GM19467 (cell line): ENCODE data around the gene ZNF142.
"Not testable (repeated sequence)": the region's sequence is repeated elsewhere in the genome, so short reads cannot be mapped to it uniquely, and the experiment has no call there.

Experiments
- ATAC-seq: cut with Tn5 transposase; IDR thresholded peaks from one replicate; pipeline ENCODE4 v1.9.1; 2021; ENCODE audit warnings: mild to moderate bottlenecking, moderate library complexity; ENCODE audit not compliant: unreplicated experiment

Gene ZNF142, protein sequence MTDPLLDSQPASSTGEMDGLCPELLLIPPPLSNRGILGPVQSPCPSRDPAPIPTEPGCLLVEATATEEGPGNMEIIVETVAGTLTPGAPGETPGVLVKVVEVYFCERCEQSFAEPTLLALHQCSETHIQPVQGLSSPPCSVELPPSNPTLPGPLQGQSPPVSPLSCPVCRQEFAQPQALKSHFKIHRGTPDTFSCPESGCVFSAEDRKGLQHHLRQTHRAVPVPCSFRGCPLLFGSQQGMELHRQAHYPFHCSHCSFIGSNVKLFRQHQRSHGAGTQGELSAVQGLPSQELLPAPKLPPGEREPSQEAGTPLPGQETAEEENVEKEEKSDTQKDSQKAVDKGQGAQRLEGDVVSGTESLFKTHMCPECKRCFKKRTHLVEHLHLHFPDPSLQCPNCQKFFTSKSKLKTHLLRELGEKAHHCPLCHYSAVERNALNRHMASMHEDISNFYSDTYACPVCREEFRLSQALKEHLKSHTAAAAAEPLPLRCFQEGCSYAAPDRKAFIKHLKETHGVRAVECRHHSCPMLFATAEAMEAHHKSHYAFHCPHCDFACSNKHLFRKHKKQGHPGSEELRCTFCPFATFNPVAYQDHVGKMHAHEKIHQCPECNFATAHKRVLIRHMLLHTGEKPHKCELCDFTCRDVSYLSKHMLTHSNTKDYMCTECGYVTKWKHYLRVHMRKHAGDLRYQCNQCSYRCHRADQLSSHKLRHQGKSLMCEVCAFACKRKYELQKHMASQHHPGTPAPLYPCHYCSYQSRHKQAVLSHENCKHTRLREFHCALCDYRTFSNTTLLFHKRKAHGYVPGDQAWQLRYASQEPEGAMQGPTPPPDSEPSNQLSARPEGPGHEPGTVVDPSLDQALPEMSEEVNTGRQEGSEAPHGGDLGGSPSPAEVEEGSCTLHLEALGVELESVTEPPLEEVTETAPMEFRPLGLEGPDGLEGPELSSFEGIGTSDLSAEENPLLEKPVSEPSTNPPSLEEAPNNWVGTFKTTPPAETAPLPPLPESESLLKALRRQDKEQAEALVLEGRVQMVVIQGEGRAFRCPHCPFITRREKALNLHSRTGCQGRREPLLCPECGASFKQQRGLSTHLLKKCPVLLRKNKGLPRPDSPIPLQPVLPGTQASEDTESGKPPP (N-terminal part only)

DNA sequence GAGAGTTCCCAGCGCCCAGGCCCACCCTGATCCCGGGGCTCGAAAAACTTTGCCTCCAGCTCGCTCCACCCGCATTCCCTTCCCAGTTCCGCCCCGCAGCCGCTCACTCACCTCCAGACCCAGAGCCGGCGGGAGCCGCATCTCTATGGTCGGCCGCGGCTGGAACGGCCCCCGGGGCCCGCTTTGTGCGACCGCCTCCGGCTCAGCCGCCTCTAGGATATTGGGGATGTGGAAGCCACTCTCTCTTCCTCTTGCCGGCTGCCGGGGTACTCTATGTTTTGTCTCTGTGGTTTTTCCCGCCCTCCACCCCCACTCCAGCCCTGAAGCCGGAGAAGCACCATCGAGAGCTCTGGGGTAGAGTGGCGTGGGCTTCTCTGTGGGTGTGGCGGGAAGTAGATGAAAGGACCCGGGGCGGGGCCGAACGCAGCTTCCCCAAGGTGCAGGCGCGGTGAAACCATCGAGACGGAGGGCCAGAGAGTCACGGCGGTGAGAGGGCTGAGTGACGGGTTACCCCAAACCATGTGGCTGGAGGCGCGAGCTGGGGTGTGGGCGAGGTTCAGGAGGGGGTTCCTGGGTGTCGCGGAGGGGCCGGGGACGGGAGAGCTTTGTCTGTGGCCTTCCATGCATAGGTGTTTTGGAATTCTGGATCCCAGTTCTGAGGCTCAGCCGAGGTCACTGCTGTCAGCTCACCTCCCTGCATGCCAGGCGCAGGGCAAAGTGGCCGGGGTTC is at the start of gene ZNF142, which contains the start of gene BCS1L:
ZNF142 (minus strand) TSS at position 366 of the 730 bp plus-strand sequence. CDS start 3,194 bp downstream, outside the sequence.
BCS1L (plus strand) TSS at position 426 of the 730 bp plus-strand sequence. CDS start 1,305 bp downstream, outside the sequence.
- ATAC-seq, result peak; percentile 92

DNA sequence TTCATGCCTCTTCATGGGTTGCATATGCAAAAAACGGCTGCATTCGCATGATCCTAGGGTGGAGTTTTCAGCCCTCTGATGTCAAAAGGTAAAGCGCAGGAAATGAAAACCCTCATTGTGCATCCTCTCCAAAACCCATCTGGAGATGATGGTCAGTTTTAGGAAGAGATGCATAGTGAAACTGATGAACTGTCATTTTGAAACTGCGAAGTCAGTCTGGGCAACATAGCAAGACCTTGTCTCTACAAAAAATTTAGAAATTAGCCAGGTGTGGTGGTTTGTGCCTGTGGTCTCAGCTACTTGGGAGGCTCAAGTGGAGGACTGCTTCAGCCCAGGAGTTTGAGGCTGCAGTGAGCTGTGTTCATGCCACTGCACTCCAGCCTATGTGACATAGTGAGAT is 48.7 kb upstream of the ZNF142 start:
- no peak for ATAC-seq

DNA sequence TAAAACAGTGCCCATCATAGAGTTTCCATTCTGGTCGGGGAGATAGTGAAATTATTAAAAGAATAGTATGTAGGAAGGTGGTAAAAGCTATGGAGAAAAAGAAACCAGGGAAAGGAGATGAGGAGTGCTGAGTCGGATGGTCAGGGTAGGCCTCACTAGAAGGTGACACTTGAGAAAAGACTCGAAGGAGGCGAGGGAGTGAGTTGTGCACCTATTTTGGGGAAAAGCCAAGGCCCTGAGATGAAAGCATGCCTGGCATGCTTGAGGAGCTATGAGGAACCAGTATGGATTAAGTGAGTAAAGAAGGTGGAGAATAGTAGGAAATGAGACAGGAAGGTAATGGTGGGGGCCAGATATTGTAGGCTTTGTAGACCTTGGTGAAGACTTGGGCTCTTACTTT is 43.9 kb upstream of the ZNF142 start:
- no peak for ATAC-seq

DNA sequence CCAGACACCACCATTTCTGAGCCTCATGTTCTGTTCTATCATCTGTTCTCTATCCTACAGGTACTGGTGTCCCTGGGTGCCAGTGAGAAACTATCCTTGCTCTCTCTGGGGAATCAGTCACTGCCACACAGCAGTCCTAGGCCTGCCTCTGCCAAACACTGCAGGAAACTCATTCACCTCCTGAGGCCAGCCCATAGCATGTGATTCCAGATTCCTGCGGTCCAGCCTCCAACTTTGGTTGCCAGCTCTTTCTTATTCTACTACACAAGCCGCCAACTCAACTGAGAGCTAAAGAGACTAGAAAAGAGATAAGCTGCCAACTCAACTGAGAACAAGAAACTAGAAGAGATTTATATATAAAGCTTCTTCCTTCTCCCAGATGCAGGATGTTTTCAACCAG is 42.4 kb upstream of the ZNF142 start:
- no peak for ATAC-seq

DNA sequence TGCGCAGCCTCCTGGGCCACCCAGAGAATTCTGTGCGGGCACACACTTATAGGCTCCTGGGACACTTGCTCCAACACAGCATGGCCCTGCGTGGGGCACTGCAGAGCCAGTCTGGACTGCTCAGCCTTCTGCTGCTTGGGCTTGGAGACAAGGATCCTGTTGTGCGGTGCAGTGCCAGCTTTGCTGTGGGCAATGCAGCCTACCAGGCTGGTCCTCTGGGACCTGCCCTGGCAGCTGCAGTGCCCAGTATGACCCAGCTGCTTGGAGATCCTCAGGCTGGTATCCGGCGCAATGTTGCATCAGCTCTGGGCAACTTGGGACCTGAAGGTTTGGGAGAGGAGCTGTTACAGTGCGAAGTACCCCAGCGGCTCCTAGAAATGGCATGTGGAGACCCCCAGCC is 39.5 kb upstream of the ZNF142 start:
- no peak for ATAC-seq

DNA sequence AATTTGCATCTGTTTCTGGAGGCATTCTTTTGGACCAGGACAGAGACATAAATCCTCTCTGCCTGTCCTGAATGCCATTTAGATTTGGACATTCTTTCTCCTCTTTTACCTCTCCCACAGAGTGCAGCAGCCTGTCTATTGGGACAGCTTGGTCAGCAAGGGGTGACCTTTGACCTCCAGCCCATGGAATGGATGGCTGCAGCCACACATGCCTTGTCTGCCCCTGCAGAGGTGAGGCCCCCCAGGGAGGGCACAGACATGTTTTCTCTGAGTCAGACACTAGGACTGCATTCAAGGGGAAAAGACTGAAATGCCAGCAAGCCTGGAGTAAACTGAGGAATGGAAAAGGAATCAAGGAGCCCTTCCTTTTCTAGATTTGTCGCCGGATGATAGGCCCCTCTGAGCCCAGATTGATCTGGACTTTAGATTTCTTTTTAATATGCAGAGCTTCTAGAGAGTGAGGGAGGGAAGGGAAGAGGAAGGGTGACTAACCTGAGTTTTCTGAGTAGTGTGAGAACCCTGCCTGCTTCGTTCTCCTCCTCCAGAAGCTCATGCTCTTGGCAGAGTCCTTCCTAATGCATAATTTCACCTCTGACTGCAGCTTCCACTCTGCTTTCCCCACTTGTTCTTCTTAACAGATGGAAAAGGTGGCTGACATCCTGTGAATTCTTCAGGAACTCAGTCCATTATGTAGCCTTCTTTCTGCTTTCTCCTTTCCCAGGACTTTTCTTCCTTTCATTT is 35.2 kb upstream of the ZNF142 start:
- ATAC-seq, result no peak

DNA sequence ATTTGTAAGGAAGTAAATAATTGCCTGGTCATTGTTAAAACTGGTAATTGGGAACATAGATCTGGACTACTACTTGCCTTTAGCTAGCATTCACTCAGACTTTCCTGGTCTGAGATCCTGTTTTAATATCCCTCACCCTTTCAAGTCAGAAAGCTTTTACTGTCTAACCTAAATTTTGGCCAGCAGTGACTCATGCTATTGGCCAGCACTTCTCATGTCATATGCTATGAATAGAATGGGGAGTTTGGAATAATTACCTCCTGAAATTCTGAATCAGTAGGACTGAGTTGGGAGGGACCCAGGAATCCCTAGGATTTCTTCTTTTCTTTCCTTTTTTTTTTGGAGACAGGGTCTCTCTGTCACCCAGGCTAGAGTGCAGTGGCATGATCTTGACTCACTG is 31.8 kb upstream of the ZNF142 start:
- no peak for ATAC-seq

DNA sequence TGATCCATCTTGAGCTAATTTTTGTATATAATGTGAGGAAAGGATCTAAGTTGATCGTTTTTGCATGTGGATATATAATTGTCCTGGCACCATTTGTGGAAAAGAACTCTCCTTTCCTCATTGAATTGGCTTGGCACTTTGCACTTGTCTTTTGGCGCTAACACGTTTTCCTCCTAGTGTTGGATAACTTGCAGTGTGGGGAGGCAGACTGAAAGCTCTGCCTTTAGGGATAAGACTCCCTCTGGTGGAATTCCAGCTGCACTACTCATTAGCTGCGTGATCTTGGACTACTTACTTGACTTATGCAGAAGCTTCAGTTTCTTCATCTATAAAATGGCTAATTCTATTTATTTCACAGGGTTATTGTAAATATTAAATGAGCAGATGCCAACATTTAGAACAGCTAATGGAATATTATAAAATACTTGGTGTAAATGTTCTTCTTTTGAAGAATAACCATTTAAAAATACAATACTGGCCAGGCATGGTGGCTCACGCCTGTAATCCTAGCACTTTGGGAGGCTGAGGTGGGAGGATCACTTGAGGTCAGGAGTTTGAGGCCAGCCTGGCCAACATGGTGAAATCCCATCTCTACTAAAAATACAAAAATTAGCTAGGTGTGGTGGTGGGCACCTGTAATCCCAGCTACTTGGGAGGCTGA is 28.1 kb upstream of the ZNF142 start:
- ATAC-seq, result not testable (repeated sequence)

DNA sequence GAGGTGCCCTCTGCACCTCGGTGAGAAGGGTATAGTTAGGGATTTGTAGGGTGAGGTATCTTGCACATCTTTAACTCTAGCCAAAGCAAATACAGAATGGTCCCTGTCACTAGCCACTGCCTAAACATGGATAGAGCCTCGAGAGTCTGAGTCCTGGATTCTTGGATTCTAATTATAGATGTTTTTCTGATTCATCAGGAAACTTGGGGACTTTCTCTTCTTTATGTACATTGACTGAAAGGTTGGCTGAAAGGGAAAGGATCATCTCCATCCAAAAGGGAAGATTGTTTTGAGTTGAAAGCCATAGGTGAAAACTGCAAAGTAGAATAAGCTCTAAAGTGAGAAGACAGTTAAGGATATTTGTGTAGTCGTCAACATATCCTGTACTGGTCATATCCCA is 20.6 kb upstream of the ZNF142 start:
- no peak for ATAC-seq

DNA sequence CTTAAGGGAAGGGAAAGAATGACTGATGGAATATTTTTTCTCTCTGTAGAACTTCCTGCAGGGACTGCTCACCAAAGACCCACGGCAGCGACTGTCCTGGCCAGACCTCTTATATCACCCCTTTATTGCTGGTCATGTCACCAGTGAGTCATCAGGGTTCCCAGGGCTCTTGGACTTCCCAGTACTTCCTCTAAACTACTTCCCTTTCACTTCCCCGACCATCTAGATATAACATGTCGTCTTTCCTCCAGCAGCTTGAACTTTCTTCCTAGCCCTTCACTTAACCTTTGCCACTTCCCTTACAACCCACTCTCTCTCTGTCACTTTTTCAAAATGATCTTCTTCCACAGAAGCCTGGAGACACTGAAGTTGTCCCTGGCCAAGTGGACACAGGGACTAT is 19.7 kb upstream of the ZNF142 start:
- ATAC-seq, result no peak

DNA sequence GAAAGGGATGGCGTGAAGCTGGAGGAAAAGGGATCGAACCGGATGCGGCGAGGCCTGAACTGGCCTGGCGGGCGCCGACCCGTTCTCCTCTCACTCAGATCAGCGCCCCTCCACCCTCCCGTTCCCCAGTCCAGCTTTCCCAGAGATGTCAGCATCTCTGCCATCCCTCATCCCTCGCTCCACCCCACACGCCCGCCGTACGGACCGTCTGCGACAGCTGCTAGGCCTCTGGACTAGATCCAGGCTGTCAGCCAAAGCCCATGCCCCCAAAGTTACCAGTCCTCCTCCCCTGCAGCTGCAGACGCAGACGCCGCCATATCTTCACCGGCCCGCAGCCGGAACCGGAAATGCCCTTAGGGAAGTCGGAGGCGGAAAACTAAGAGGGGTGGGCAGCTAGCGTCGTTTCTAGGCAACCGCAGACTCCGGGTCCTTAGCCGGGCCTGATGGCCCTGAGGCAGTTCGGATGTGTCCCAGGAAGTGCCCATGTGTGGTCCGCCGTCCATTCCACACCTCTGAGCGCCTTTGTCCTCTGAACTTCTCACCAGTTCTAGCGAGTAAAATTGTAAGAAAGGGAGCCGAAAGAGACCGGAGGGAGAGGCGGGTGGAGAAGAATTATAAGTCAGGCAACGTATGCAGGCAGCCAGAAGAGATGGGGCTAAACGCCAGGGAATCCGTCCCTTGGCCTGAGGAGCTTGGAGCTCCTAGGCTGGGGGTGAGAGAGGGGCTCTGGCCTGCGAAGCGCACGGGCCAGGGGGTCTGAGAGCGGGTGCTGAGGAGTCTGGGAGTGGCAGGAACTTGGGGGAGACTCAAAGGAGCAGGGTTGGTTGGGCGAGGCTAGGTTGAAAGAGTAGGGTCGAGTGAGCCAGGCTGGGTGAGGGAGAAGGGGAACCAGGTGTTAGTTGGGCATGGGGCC is 12.5 kb upstream of the ZNF142 start, which contains the start of the genes RNF25 and STK36:
RNF25 (minus strand) TSS at position 349 of the 913 bp plus-strand sequence; CDS start at position 317, 32 bp downstream.
STK36 (plus strand) TSS at position 433 of the 913 bp plus-strand sequence. CDS start 744 bp downstream, outside the sequence.
- peak; percentile 94 for ATAC-seq

DNA sequence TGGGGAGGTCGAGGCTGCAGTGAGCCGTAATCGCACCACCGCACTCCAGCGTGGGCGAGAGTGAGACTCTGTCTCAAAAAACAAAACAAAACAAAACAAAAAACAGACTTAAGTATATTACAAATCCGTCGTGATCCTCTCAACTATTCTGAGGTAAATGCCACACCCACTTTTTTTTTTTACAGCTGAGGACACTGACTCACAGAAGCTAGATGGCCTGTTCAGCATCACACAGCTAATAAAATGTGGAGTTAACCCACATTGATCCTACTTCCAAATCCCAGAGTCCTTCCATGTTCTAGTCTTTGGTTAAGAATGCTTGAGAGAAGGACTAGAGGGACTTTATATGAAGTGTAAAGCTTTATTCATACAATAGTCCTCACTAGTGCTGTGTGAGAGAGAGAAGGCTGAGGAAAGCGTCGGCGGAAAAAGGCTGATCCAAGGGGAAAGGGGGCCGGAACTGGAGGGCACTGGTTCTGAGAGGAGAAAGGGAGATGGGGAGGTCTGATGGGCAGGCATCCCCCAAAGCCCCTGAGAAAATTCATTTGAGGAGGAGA is 11.8 kb upstream of the ZNF142 start:
- no peak for ATAC-seq

DNA sequence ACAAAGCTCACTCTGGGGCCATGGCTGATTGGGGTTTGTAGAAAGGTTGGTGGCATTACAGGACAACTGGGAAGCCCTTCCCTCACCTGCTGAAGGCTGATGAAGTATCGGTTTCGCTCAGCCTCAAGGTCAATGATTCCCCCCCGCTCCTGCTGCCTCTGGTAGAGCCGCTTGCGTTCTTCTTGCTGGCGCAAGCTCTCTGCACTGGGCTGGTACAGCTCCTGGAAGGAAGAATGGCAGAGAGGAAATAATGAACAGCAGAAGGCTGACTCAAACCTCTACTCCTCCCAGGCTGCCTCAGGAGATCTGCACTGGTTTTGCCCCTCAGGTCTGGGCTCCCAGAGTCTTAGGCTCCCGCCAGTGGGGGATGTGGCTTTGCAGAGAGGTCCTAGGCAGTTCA is 5.2 kb upstream of the ZNF142 start:
- no peak for ATAC-seq

DNA sequence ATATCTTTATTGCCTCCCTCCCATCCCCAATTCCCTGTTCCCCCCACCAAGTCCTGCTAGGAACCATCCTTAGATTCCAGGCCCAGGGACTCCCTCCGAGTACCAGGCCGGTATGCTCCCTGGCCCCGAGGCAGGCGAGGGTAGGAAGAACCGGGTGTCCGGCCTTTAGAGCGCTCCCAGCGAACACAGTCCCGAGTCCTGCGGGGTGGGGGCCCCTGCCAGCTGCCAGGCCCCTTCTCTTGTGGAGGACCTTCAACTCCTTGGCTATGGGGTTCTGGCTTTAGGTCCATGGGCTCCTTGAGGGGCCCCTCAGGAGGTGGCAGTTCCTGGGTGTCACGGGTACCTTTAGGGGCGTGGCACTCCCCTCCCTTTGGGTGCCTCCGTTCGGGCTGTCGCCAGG is 4.5 kb upstream of the ZNF142 start:
- ATAC-seq, result no peak

DNA sequence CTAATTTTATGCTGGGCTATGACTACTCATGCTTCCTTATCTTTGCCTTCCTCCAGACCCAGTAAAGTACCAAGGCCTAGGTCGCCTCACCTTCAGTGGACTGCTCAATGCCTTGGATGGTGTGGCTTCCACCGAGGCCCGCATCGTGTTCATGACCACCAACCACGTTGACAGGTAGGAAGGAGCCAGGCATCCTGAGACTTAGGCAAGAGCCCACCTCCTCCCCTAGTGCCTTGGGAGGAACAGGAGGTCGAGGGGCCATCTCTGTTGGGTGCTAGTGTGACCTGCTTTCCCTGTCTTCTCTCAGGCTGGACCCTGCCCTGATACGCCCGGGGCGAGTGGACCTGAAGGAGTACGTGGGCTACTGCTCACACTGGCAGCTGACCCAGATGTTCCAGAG is 3.4 kb upstream of the ZNF142 start:
- ATAC-seq, result no peak

DNA sequence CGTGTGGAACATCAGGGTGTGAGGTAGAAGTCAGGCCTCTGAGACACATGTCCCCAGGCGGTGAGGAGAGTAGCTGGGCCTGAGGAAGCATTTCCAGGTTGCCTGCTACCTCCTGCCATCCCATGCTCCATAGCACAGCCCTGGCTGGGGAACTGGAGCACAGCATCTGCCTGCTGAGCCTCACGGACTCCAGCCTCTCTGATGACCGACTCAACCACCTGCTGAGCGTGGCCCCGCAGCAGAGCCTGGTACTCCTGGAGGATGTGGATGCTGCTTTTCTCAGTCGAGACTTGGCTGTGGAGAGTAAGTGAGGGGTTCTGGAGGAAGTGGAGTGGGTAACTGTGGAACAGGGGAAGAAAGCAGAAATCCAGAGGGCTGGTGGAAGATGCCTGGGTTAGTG is 3.0 kb upstream of the ZNF142 start:
- no peak for ATAC-seq

DNA sequence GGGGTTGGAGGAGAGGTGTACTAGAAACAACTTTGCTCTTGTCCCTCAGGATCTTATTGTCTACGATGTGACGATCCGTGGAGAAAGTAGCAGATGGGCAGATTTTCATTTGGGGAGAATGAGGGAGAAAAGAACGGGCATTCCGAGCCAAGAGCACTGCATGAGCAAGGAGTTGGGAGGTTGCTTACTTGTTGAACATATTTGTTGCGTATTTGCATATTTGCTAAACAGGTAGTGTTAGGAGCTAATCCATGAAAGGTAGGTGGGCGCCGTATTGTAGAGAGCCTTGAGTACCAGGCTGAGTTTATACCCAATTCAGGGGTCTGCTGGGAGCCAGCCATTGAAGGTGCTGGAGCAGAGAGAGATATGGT is 550 bp upstream of the ZNF142 start:
- ATAC-seq, result no peak
